Gastrocnemius medialis (tissue), 4 donors: Measurements from ENCODE around the gene TXNIP.

Experiments
- CTCF ChIP-seq, 5 experiments: fragments of 450-650 bp in 3 of 5; fragments of 200-600 bp in 2 of 5; sonication (generic) in 2 of 5; IDR thresholded peaks in 4 of 5; conservative IDR thresholded peaks in 1 of 5; 1 replicate in 4 of 5; 2 replicates in 1 of 5; pipeline ENCODE4 v1.5.1; 2016 to 2019; ENCODE audit warnings: antibody characterized with exemption in 5 of 5, mild to moderate bottlenecking in 3 of 5, moderate library complexity in 3 of 5
- POLR2A ChIP-seq, 2 donors: fragments of 450-650 bp; IDR thresholded peaks; one replicate each; pipeline ENCODE4 v1.6.1; 2017; ENCODE audit warnings: antibody characterized with exemption in 2 of 2, mild to moderate bottlenecking in 2 of 2, moderate library complexity in 2 of 2

GRCh38 chr1:146016891-146017290 is 20.5 kb upstream of the TXNIP start:
- no peak for TF ChIP-seq POLR2A (IDR thresholded peaks at IDR 0.05)
- TF ChIP-seq CTCF (IDR thresholded peaks at IDR 0.05 in 4 of 5, conservative IDR thresholded peaks at IDR 0.05 in 1 of 5), result no peak
